ENCODE measurements around the gene CA6. TPM values are rescaled to one million over a fixed set of nuclear protein-coding genes. Genes with fewer than 3 reads are reported as not detected.
"Not testable (repeated sequence)": the region's sequence is repeated elsewhere in the genome, so short reads cannot be mapped to it uniquely, and the experiment has no call there.

Gene CA6
- total and polyA plus RNA-seq, 8 donors, result not detected

DNA sequence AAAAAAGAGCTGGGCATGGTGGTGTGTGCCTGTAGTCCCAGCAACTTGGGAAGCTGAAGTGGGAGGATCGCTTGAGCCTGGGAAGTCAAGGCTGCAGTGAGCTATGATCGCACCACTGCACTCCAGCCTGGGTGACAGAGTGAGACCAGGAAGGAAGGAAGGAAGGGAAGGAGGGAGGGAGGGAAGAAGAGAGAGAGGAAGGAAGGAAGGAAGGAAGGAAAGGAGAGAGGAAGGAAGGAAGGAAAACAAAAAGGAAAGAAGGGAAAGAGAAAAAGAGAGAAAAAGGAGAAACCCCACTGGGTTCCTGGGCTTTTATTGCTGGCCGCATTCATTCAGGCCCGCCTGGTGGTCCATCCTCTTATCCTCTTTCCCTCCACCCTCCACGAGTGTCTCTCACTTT is 70.8 kb downstream of the CA6 start:
- Histone ChIP-seq H3K36me3 (no peaks in the 10 kb centered on the region), H3K9me3 (no peaks in the 10 kb centered on the region), H3K4me1 (no peaks in the 10 kb centered on the region), H3K27me3 (no peaks in the 10 kb centered on the region), H3K4me3 (no peak overlapping the region), H3K27ac (no peak overlapping the region)
- DNase-seq (no peak), ATAC-seq (no peak), FAIRE-seq (no peak)
- intact Hi-C loops (cut with DNase I), result no loop called here
- TF ChIP-seq, protein P1, sequence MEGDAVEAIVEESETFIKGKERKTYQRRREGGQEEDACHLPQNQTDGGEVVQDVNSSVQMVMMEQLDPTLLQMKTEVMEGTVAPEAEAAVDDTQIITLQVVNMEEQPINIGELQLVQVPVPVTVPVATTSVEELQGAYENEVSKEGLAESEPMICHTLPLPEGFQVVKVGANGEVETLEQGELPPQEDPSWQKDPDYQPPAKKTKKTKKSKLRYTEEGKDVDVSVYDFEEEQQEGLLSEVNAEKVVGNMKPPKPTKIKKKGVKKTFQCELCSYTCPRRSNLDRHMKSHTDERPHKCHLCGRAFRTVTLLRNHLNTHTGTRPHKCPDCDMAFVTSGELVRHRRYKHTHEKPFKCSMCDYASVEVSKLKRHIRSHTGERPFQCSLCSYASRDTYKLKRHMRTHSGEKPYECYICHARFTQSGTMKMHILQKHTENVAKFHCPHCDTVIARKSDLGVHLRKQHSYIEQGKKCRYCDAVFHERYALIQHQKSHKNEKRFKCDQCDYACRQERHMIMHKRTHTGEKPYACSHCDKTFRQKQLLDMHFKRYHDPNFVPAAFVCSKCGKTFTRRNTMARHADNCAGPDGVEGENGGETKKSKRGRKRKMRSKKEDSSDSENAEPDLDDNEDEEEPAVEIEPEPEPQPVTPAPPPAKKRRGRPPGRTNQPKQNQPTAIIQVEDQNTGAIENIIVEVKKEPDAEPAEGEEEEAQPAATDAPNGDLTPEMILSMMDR (IDR thresholded peaks at IDR 0.05), result no peak
- 75 to 93% methylated on average over 5 of the region's 5 CpGs for WGBS, 2 donors

DNA sequence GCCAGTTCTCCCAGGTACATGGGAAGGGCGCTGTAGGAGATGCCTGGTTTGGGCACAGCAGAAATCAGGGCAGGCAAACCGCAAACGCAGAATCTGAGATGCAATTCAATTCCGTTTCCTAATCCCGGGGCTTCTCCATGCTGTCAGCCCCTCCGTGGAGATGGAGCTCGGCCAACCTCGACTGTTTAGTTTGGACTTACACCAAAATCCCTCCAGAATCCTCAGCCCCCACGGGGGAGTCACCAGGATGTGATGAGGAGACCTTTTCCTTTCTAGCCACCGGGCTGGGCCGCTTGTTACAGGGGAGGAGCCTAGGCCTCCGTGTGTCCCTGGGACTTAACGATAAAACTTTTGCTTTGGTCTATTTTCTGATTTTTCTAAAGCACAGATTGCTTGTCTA is 72.7 kb downstream of the CA6 start:
- no peaks in the 10 kb centered on the region for H3K36me3 ChIP-seq
- H3K4me1 ChIP-seq, result no peaks in the 10 kb centered on the region
- TF ChIP-seq, protein P1 (IDR thresholded peaks at IDR 0.05), result no peak
- H3K27me3 ChIP-seq, result no peaks in the 10 kb centered on the region
- no peak overlapping the region for H3K4me3 ChIP-seq
- DNase-seq (no peak), ATAC-seq (no peak), FAIRE-seq (no peak)
- 72 to 76% methylated on average over 13 of the region's 13 CpGs for WGBS, 2 donors
- no peaks in the 10 kb centered on the region for H3K9me3 ChIP-seq
- H3K27ac ChIP-seq, result no peak overlapping the region
- intact Hi-C loops (cut with DNase I), result no loop called here

DNA sequence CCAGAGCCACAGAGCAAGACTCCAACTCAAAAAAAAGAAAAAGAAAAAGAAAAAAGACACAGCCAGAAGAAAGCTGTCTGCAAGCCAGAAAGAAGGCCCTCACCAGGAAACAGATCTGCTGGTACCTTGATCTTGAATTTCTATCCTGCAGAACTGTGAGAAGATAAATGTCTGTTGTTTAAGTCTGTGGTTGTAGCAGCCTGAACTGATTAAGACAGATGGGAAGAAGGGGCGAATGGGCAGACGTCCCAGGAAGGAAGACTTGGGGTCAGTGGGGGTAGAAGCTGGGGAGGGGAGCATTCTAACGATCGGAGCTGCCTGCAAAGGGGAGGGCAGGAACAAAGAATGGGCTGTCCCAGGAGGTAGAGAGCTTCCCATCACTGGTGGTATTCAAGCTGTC is 74.2 kb downstream of the CA6 start:
- DNase-seq (no peak), FAIRE-seq (no peak), ATAC-seq (no peak)
- H3K27me3 ChIP-seq, result no peaks in the 10 kb centered on the region
- WGBS, 2 donors, result 60 to 67% methylated on average over 4 of the region's 4 CpGs
- H3K27ac ChIP-seq, result no peak overlapping the region
- H3K4me3 ChIP-seq, result no peak overlapping the region
- TF ChIP-seq, protein P1 (IDR thresholded peaks at IDR 0.05), result no peak
- no peaks in the 10 kb centered on the region for H3K9me3 ChIP-seq
- intact Hi-C loops (cut with DNase I), result no loop called here
- H3K36me3 ChIP-seq, result no peaks in the 10 kb centered on the region
- H3K4me1 ChIP-seq, result no peaks in the 10 kb centered on the region

DNA sequence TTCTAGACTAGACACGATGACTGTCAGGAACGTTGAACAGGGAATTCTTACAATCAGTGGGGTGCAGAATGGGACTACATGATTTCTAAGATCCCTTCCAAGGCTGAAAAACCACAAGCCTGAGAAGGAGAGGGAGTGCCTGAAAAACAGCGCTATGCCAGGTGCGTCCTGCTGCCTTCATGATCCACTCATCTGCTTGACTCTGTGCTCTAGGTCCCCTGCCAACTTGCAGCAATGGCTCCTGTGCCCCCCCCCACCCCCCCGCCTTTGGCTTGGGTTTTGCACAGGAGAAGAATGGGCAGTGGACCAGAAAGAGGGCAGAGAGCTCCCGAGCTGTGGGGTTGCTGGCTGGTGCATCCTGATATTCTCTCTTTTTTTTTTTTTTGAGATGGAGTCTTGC is 74.6 kb downstream of the CA6 start:
- intact Hi-C loops (cut with DNase I), result no loop called here
- Histone ChIP-seq H3K9me3 (no peaks in the 10 kb centered on the region), H3K4me3 (no peak overlapping the region), H3K27ac (no peak overlapping the region), H3K4me1 (no peaks in the 10 kb centered on the region), H3K36me3 (no peaks in the 10 kb centered on the region), H3K27me3 (no peaks in the 10 kb centered on the region)
- 84 to 85% methylated on average over 5 to 6 of the region's 6 CpGs for WGBS, 2 donors
- no peak for ATAC-seq
- no peak for DNase-seq
- TF ChIP-seq, protein P1 (IDR thresholded peaks at IDR 0.05), result no peak
- FAIRE-seq, result no peak

DNA sequence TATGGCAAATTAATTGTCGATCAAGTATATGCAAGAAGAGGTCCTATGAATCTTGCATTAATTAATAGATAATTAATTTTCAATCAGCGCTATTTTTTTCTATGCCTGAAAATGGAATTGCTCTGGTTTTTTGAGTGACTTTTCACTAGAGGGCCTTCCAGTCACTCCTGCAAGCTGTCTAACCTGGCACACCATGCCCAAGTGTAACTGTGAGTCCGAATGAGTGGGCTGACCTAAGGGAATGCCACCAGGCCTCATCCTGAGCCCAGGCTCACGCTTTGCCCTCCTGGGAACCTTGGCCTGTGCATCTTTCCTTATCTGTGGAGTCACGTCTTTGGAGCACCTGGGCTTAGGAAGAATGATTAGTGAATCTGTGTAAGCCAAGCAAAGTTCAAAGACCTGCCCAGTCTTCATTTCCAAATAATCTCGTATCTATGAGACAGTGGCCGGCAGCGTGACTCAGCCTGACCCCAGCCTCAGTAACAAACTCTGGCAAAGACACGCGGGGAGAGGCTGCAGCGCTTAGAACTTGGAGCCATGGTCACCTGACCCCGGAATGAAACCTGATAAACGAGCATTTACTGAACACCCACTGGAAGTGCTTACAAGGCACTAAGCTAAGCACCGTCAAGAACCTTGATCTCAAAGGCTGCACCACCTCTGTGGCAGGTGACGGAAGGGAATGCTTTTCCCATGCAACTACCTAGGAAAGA is 76.5 kb downstream of the CA6 start:
- H3K4me1 ChIP-seq; H3K27ac ChIP-seq; intact Hi-C loops (cut with DNase I); H3K9me3 ChIP-seq; H3K4me3 ChIP-seq; H3K27me3 ChIP-seq; FAIRE-seq; H3K36me3 ChIP-seq: not testable (repeated sequence)
- WGBS, 2 donors, result 36 to 38% methylated on average over 12 to 14 of the region's 15 CpGs
- ATAC-seq (peak; percentile 75 to 95 (median 88)), DNase-seq (peak in 2 of 6 donors; percentile 16 to 43)

Measured in pancreas (tissue), 10 donors.